Measurements from ENCODE around the gene SLC16A2.

The SLC16A2 gene

GRCh38 chrX:74446876-74447275, 25.6 kb downstream of the SLC16A2 start:
- no peak overlapping the region for H3K9ac ChIP-seq (ENCODE audit: low read depth, low read length, poor library complexity, severe bottlenecking)
- TF ChIP-seq EZH2phosphoT487 (IDR thresholded peaks at IDR 0.05; ENCODE audit: borderline replicate concordance) = no peak
- no peak for TF ChIP-seq CTCF (conservative IDR thresholded peaks at IDR 0.05; ENCODE audit: low read length)
- H3K36me3 ChIP-seq (ENCODE audit: insufficient read depth, low read length) = no peaks in the 10 kb centered on the region
- peaks cover 10% of the 10 kb centered on the region for H3K4me1 ChIP-seq (ENCODE audit: insufficient read depth, low read length, poor library complexity, severe bottlenecking)
- no peak overlapping the region for H3K4me3 ChIP-seq (ENCODE audit: low read length, poor library complexity, severe bottlenecking)
- H4K20me1 ChIP-seq (ENCODE audit: insufficient read depth, low read length, poor library complexity, severe bottlenecking) = no peaks in the 10 kb centered on the region
- no peaks in the 10 kb centered on the region for H3K9me2 ChIP-seq (replicated peaks; ENCODE audit: low read depth, low read length)
- H3K9me3 ChIP-seq (ENCODE audit: insufficient read depth, low read depth, low read length) = no peaks in the 10 kb centered on the region
- H3K79me2 ChIP-seq (ENCODE audit: insufficient read depth, low read length) = no peaks in the 10 kb centered on the region
- H3K4me2 ChIP-seq (ENCODE audit: low read depth, low read length, poor library complexity, severe bottlenecking) = no peak overlapping the region
- no peaks in the 10 kb centered on the region for H3F3A ChIP-seq (ENCODE audit: low read depth)
- H2AFZ ChIP-seq (ENCODE audit: low read length) = no peak overlapping the region
- no peaks in the 10 kb centered on the region for H3K27me3 ChIP-seq (ENCODE audit: insufficient read depth, low read length, poor library complexity, severe bottlenecking)

- no peak overlapping the region for H2AFZ ChIP-seq (ENCODE audit: low read length)
- TF ChIP-seq EZH2phosphoT487 (IDR thresholded peaks at IDR 0.05; ENCODE audit: borderline replicate concordance) (no peak), CTCF (conservative IDR thresholded peaks at IDR 0.05; ENCODE audit: low read length) (no peak)
- H3K9ac ChIP-seq (ENCODE audit: low read depth, low read length, poor library complexity, severe bottlenecking) = no peak overlapping the region
- no peaks in the 10 kb centered on the region for H3K79me2 ChIP-seq (ENCODE audit: insufficient read depth, low read length)
- no peaks in the 10 kb centered on the region for H3K27me3 ChIP-seq (ENCODE audit: insufficient read depth, low read length, poor library complexity, severe bottlenecking)
- no peak overlapping the region for H3K4me2 ChIP-seq (ENCODE audit: low read depth, low read length, poor library complexity, severe bottlenecking)
- no peaks in the 10 kb centered on the region for H3K9me2 ChIP-seq (replicated peaks; ENCODE audit: low read depth, low read length)
- no peaks in the 10 kb centered on the region for H3K36me3 ChIP-seq (ENCODE audit: insufficient read depth, low read length)
- H3F3A ChIP-seq (ENCODE audit: low read depth) = no peaks in the 10 kb centered on the region
- H3K9me3 ChIP-seq (ENCODE audit: insufficient read depth, low read depth, low read length) = no peaks in the 10 kb centered on the region
- H3K4me1 ChIP-seq (ENCODE audit: insufficient read depth, low read length, poor library complexity, severe bottlenecking) = peaks cover 10% of the 10 kb centered on the region
- H3K4me3 ChIP-seq (ENCODE audit: low read length, poor library complexity, severe bottlenecking) = no peak overlapping the region
- H4K20me1 ChIP-seq (ENCODE audit: insufficient read depth, low read length, poor library complexity, severe bottlenecking) = no peaks in the 10 kb centered on the region
These were observed 27.4 kb downstream of the SLC16A2 start for GRCh38 chrX:74448669-74449068.

- Histone ChIP-seq H3K27me3 (ENCODE audit: insufficient read depth, low read length, poor library complexity, severe bottlenecking) (no peaks in the 10 kb centered on the region), H3K9me2 (replicated peaks; ENCODE audit: low read depth, low read length) (no peaks in the 10 kb centered on the region), H3K36me3 (ENCODE audit: insufficient read depth, low read length) (no peaks in the 10 kb centered on the region), H3K4me1 (ENCODE audit: insufficient read depth, low read length, poor library complexity, severe bottlenecking) (peaks cover 10% of the 10 kb centered on the region), H3K4me3 (ENCODE audit: low read length, poor library complexity, severe bottlenecking) (no peak overlapping the region), H3K79me2 (ENCODE audit: insufficient read depth, low read length) (no peaks in the 10 kb centered on the region), H2AFZ (ENCODE audit: low read length) (no peak overlapping the region), H3K9ac (ENCODE audit: low read depth, low read length, poor library complexity, severe bottlenecking) (no peak overlapping the region), H3F3A (ENCODE audit: low read depth) (no peaks in the 10 kb centered on the region), H4K20me1 (ENCODE audit: insufficient read depth, low read length, poor library complexity, severe bottlenecking) (no peaks in the 10 kb centered on the region), H3K9me3 (ENCODE audit: insufficient read depth, low read depth, low read length) (no peaks in the 10 kb centered on the region), H3K4me2 (ENCODE audit: low read depth, low read length, poor library complexity, severe bottlenecking) (no peak overlapping the region)
- TF ChIP-seq CTCF (conservative IDR thresholded peaks at IDR 0.05; ENCODE audit: low read length) (no peak), EZH2phosphoT487 (IDR thresholded peaks at IDR 0.05; ENCODE audit: borderline replicate concordance) (no peak)
These were observed 28.1 kb downstream of the SLC16A2 start for GRCh38 chrX:74449322-74449936.

All from Loucy (cell line).